Ishikawa (cell line): Measurements from ENCODE around the gene IL1RAPL1.

Experiments
- CEBPB ChIP-seq: IDR thresholded peaks from 2 replicates; pipeline ENCODE4 v1.6.1; 2012
- CREB1 ChIP-seq: IDR thresholded peaks from 2 replicates; pipeline ENCODE4 v1.6.1; 2012; ENCODE audit warnings: low read depth
- EGR1 ChIP-seq: IDR thresholded peaks from 2 replicates; pipeline ENCODE4 v1.6.1; 2012
- EP300 ChIP-seq: IDR thresholded peaks from 2 replicates; pipeline ENCODE4 v1.6.1; 2012; ENCODE audit warnings: borderline replicate concordance
- FOXM1 ChIP-seq: IDR thresholded peaks from 2 replicates; pipeline ENCODE4 v1.6.1; 2012; ENCODE audit warnings: low read depth, borderline replicate concordance
- NFIC ChIP-seq: IDR thresholded peaks from 2 replicates; pipeline ENCODE4 v1.6.1; 2012
- RAD21 ChIP-seq: IDR thresholded peaks from 2 replicates; pipeline ENCODE4 v1.6.1; 2012; ENCODE audit warnings: low read depth
- TAF1 ChIP-seq: IDR thresholded peaks from 2 replicates; pipeline ENCODE4 v1.6.1; 2012; ENCODE audit warnings: low read depth, mild to moderate bottlenecking
- TCF12 ChIP-seq: IDR thresholded peaks from 2 replicates; pipeline ENCODE4 v1.6.1; 2012; ENCODE audit warnings: low read depth
- TEAD4 ChIP-seq: IDR thresholded peaks from 2 replicates; pipeline ENCODE4 v1.6.1; 2012
- YY1 ChIP-seq: IDR thresholded peaks from 2 replicates; pipeline ENCODE4 v1.6.1; 2012; ENCODE audit warnings: low read depth
- ZBTB7A ChIP-seq: IDR thresholded peaks from 2 replicates; pipeline ENCODE4 v1.6.1; 2012; ENCODE audit warnings: low read depth
- TF ChIP-seq, protein P1 (sequence below): IDR thresholded peaks from 2 replicates; pipeline ENCODE4 v1.6.1; 2012; ENCODE audit warnings: low read depth, mild to moderate bottlenecking
- TF ChIP-seq, protein P2 (sequence below): IDR thresholded peaks from 2 replicates; pipeline ENCODE4 v1.6.1; 2012

DNA sequence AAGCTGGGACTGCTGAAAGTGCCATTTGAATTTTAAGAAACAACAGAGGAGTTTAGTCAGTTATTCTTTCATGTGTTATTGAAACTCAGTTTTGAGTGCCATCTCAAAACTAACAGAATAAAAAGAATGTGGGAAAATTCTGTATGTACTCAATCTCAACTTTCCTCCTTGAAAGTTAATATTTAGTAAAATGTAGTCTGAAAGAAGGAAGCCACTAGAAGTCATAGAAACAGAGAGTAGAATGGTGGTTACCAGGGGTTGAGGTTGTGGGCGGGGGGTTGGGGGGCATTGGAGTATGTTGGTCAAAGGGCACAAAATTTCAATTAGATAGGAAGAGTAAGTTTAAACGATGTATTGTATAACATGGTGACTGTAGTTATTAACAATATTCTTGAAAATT lies 999.9 kb downstream of the IL1RAPL1 start:
- TF ChIP-seq, protein P1, sequence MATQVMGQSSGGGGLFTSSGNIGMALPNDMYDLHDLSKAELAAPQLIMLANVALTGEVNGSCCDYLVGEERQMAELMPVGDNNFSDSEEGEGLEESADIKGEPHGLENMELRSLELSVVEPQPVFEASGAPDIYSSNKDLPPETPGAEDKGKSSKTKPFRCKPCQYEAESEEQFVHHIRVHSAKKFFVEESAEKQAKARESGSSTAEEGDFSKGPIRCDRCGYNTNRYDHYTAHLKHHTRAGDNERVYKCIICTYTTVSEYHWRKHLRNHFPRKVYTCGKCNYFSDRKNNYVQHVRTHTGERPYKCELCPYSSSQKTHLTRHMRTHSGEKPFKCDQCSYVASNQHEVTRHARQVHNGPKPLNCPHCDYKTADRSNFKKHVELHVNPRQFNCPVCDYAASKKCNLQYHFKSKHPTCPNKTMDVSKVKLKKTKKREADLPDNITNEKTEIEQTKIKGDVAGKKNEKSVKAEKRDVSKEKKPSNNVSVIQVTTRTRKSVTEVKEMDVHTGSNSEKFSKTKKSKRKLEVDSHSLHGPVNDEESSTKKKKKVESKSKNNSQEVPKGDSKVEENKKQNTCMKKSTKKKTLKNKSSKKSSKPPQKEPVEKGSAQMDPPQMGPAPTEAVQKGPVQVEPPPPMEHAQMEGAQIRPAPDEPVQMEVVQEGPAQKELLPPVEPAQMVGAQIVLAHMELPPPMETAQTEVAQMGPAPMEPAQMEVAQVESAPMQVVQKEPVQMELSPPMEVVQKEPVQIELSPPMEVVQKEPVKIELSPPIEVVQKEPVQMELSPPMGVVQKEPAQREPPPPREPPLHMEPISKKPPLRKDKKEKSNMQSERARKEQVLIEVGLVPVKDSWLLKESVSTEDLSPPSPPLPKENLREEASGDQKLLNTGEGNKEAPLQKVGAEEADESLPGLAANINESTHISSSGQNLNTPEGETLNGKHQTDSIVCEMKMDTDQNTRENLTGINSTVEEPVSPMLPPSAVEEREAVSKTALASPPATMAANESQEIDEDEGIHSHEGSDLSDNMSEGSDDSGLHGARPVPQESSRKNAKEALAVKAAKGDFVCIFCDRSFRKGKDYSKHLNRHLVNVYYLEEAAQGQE, result no peak
- TF ChIP-seq, protein P2, sequence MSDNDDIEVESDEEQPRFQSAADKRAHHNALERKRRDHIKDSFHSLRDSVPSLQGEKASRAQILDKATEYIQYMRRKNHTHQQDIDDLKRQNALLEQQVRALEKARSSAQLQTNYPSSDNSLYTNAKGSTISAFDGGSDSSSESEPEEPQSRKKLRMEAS, result no peak
- no peak for TF ChIP-seq TAF1
- TF ChIP-seq TCF12, result no peak
- TF ChIP-seq EGR1, result no peak
- no peak for TF ChIP-seq YY1
- TF ChIP-seq EP300, result no peak
- TF ChIP-seq NFIC, result no peak
- no peak for TF ChIP-seq FOXM1
- no peak for TF ChIP-seq RAD21
- TF ChIP-seq CEBPB, result no peak
- TF ChIP-seq TEAD4, result no peak
- no peak for TF ChIP-seq ZBTB7A
- TF ChIP-seq CREB1, result no peak
